Activated naive CD4-positive, alpha-beta T cell treated with anti-CD3 and anti-CD28 coated beads, Interleukin-2, amount 50 U/mL, for 72 hours (primary cell): Measurements from ENCODE around the gene TNS4. TPM values are rescaled to one million over a fixed set of nuclear protein-coding genes. Genes with fewer than 3 reads are reported as not detected.

Source experiments
- ATAC-seq, 2 donors: fragments of 150-1000 bp; cut with Tn5 transposase; 2 replicates each; pipeline ENCODE4 v1.10.0; 2021; ENCODE audit warnings: mild to moderate bottlenecking in 2 of 2, moderate library complexity in 2 of 2
- DNase-seq, 2 donors: peaks; one replicate each; pipeline ENCODE4 v3.0.0; 2021 to 2022; ENCODE audit warnings: low spot score in 2 of 2
- H3K27ac Mint-ChIP-seq, 2 donors: one replicate each; pipeline ENCODE4 v1.8.0; 2022; ENCODE audit warnings: mild to moderate bottlenecking in 2 of 2, mixed read lengths in 2 of 2
- H3K36me3 Mint-ChIP-seq, 2 donors: one replicate each; pipeline ENCODE4 v1.8.0; 2022; ENCODE audit warnings: mixed read lengths in 2 of 2
- H3K9me3 Mint-ChIP-seq, 2 donors: one replicate each; pipeline ENCODE4 v1.8.0; 2022; ENCODE audit warnings: mixed read lengths in 2 of 2
- total RNA-seq, 2 donors: library from RNA; stranded (reverse); gene quantifications; one replicate each; pipeline ENCODE4 v1.2.3, GENCODE V29; 2022

The TNS4 gene
- total RNA-seq, 2 donors from 2014 or later, result 1.7 to 11.6 TPM

DNA sequence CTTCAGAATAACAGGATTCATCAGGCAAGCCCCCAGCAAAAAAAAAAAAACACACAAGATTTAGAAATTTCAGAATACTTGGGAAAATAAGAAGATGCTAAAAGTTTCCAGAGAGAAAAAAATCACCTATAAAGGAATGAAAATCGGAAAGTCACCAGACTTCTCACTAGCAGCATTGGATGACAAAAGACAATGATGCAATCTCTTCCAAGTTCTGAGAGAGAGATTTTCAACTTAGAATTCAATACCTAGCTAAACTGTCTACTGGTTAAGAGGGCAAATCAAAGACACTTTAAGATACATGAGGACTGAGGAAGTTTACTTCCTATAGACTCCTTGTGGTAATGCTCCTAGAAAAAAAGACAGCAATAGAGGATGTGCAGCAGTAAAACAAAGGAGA, 23.9 kb upstream of the TNS4 start:
- DNase-seq (no peak), ATAC-seq (no peak)
- peaks cover 12 to 27% of the 10 kb centered on the region in 2 donors for H3K9me3 Mint-ChIP-seq
- H3K27ac Mint-ChIP-seq, result no peak overlapping the region
- H3K36me3 Mint-ChIP-seq, result peaks cover 20 to 66% of the 10 kb centered on the region in 2 donors

DNA sequence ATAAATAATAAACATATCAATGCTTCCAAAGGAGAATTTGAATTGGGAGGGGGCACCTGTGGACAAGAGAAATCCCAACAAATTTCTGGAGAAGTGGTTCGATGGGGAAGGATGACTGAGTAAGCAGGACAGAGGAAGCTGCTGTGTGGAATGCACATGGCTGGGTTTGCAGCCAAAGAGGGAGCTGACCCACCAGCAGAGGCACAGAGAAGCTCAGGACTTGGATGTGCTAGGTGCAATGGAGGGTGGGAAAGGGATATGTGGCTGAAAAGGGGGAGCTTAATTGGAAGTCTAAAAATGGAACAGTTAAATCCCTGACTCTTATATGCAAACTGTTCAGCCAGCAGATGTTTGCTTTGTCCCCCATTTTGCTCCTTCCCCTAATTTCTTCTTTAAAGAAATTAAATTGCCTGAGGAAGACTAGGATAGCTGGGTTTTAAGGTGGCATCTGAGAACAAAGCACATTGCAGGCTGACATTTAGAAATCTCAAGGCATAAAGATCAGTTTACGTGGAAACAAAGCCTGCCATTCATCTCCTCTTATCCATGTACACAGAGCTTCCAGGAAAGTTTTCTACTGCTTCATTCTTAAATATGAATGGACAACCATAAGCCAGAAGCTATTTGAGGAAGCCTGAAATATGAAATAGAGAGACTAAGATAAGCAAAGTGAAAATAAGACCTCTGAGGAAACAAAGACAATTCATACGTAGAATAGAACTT, 23.0 kb upstream of the TNS4 start:
- Mint-ChIP-seq H3K36me3 (peaks cover 20 to 75% of the 10 kb centered on the region in 2 donors), H3K27ac (no peak overlapping the region)
- DNase-seq, result no peak

DNA sequence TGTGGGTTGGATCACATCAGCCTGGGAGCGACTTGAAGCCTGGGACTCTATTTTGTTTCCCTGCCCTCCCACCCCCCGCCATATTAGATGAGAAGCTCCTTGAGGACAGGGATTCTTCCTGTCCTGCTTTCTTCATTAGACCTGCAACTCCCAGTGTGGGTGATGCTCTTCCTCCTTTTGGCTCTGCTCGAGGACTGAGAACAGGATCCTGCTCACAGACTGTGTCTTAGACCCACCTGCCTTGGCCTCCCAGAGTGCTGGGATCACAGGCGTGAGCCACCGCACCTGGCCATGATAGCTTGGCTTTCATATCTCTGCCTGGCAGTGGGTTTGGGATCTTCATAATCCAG, 21.5 kb upstream of the TNS4 start:
- Mint-ChIP-seq H3K27ac (no peak overlapping the region), H3K36me3 (peaks cover 20 to 89% of the 10 kb centered on the region in 2 donors), H3K9me3 (peaks cover 12 to 27% of the 10 kb centered on the region in 2 donors)
- DNase-seq (peak in 1 of 2 donors; percentile 3), ATAC-seq (no peak)

More for the DNA sequence above, 23.0 kb upstream of the TNS4 start:
- ATAC-seq, result no peak
- peaks cover 12 to 27% of the 10 kb centered on the region in 2 donors for H3K9me3 Mint-ChIP-seq

- Mint-ChIP-seq H3K9me3 (peaks cover 12 to 28% of the 10 kb centered on the region in 2 donors), H3K27ac (no peak overlapping the region), H3K36me3 (peaks cover 20 to 94% of the 10 kb centered on the region in 2 donors)
- no peak for ATAC-seq
- peak in 1 of 2 donors; percentile 11 for DNase-seq
Measured at GRCh38 chr17:40522250-40522960, 21.0 kb upstream of the TNS4 start.

GRCh38 chr17:40520991-40521453, 19.6 kb upstream of the TNS4 start:
- DNase-seq (peak in 1 of 2 donors; percentile 51), ATAC-seq (no peak)
- Mint-ChIP-seq H3K27ac (no peak overlapping the region), H3K36me3 (peaks cover 19 to 86% of the 10 kb centered on the region in 2 donors), H3K9me3 (peaks cover 12 to 32% of the 10 kb centered on the region in 2 donors)

DNA sequence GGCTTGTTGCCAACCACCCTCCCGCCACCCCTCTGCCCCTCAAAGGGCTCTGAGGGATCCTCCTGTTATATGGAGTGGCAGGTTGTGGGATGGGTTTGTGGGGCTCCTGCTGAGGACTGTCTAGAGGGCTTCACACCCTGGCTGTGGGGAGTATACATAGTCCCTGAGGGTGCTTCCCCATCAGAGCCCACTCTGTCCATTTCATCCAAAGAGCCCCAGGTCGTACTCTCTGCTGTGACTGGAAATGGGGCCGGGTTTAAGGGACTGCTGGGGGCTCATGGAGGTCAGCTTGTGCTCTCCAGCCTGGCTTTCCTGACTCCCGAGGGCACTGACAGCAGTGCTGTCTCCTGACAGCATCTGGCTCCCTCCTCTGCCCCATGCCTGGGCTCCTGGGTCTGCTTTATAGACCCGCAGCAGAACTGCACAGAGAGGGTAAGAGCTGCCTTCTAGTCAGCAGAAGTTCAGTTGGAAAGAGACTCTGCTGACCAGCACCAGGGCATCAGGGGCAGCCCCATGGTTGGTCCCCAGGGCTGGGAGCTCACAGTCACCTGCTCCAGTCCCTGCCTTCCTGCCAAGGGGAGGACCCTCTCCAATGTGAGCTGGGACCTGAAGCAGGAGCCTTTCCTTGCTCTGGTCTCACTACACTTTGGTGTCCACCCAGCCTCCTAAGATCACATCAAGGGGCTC, 17.8 kb upstream of the TNS4 start:
- H3K9me3 Mint-ChIP-seq, result peaks cover 4 to 21% of the 10 kb centered on the region in 2 donors
- peak overlapping the region in 1 of 2 donors; percentile 38 for H3K27ac Mint-ChIP-seq
- ATAC-seq (no peak), DNase-seq (peak in 1 of 2 donors; percentile 51)
- H3K36me3 Mint-ChIP-seq, result peaks cover 3 to 74% of the 10 kb centered on the region in 2 donors

GRCh38 chr17:40518401-40519088, 17.1 kb upstream of the TNS4 start:
- Mint-ChIP-seq H3K27ac (peak overlapping the region in 1 of 2 donors; percentile 38), H3K36me3 (peaks cover 0 to 73% of the 10 kb centered on the region in 2 donors), H3K9me3 (peaks cover 4 to 22% of the 10 kb centered on the region in 2 donors)
- ATAC-seq, result no peak
- DNase-seq, result peak in 1 of 2 donors; percentile 52

DNA sequence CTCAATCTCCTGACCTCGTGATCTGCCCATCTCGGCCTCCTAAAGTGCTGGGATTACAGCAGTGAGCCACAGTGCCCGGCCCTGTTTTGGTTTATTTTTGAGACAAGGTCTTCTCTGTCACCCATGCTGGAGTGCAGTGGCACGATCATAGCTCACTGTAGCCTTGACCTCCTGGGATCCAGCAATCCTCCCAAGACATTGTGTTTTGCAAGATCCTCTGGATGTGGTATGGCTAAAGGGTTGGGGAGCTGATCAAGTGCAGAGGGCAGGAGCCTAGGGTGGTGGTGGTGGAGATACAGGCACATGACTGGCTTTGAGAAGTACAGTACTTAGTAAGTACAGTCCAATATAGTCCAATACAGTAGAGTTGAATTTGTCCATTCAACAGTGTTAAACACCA, 16.6 kb upstream of the TNS4 start:
- DNase-seq (peak in 1 of 2 donors; percentile 42), ATAC-seq (no peak)
- no peak overlapping the region for H3K27ac Mint-ChIP-seq
- H3K36me3 Mint-ChIP-seq, result peaks cover 0 to 68% of the 10 kb centered on the region in 2 donors
- H3K9me3 Mint-ChIP-seq, result peaks cover 0 to 17% of the 10 kb centered on the region in 2 donors

DNA sequence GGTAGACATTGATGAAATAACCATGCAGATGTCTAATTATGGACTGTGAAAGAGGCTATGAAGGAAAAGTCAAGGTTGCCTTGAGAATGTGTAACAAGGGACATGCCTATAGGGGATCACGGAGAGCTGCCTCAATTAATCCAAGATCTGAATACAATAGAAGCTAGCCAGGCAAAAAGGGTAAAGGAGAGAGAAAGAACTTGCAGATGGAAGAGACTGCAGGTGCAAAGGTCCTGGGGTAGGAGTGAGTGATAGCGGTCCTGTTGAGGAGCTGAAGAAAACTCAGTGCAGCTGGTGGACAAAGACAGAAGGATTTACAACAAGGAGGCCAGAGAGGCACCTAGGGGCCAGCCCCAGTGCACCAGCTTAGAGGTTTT, 15.9 kb upstream of the TNS4 start:
- DNase-seq (no peak), ATAC-seq (no peak)
- peak overlapping the region; percentile 39 to 92 for H3K27ac Mint-ChIP-seq
- peaks cover 0 to 61% of the 10 kb centered on the region in 2 donors for H3K36me3 Mint-ChIP-seq
- peaks cover 0 to 17% of the 10 kb centered on the region in 2 donors for H3K9me3 Mint-ChIP-seq

- Mint-ChIP-seq H3K27ac (peak overlapping the region; percentile 39 to 92), H3K36me3 (peaks cover 0 to 55% of the 10 kb centered on the region in 2 donors), H3K9me3 (peaks cover 0 to 17% of the 10 kb centered on the region in 2 donors)
- DNase-seq (peak; percentile 51 to 69), ATAC-seq (peak; percentile 82 to 88)
Measured at GRCh38 chr17:40516581-40517285, 15.3 kb upstream of the TNS4 start.

DNA sequence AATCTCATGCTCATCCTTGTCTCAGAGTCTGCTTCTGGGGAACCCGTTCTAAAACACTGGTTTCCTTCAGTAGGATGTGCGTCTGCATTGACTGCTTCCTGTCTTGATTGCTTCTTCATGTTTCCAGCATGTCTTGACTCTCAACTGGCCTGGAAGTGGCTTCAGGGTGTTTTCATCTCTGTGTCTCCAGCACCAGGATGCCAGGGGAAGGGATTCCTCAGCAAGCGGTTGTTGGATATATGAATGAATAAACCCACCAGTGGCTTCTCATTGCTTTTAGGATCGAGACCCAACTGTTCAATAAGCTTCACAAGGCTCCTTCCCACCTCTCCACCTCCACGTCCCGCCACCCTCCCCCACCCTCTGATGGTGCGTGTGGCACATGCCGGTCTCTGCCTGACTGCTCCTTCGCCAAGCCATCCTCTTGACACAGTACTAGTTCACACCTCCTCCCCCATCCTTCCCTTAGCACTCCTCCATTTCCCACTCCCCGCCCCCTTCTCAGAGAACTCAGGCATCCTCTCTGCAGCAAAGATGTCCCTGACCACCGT, 14.1 kb upstream of the TNS4 start:
- H3K36me3 Mint-ChIP-seq, result peaks cover 0 to 46% of the 10 kb centered on the region in 2 donors
- DNase-seq (no peak), ATAC-seq (peak; percentile 23 to 67)
- H3K9me3 Mint-ChIP-seq, result peaks cover 0 to 17% of the 10 kb centered on the region in 2 donors
- peak overlapping the region in 1 of 2 donors; percentile 82 for H3K27ac Mint-ChIP-seq

DNA sequence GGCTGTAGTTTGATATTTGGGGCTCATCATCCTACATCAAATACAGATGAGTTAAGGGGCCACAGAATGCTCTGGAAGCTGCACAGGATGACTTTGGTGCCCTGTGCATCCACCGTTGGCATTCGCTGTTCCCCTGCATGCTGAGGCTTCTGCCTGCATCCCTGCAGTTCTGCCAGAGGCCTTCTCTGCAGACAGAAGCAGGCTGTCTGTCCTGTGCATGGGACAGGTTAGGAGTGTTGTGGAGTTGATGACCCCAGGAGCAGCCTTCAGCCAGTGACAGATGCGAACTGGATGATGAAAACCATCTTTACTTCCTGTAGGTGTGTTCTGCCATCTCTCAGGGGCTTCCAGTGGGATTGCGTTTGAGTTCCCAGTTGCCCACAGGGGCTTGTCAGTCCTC, 13.6 kb upstream of the TNS4 start:
- Mint-ChIP-seq H3K27ac (no peak overlapping the region), H3K36me3 (peaks cover 0 to 43% of the 10 kb centered on the region in 2 donors), H3K9me3 (peaks cover 0 to 17% of the 10 kb centered on the region in 2 donors)
- ATAC-seq (no peak), DNase-seq (no peak)

GRCh38 chr17:40514013-40514875, 12.8 kb upstream of the TNS4 start:
- ATAC-seq (no peak), DNase-seq (no peak)
- Mint-ChIP-seq H3K9me3 (peaks cover 0 to 17% of the 10 kb centered on the region in 2 donors), H3K36me3 (peaks cover 0 to 35% of the 10 kb centered on the region in 2 donors), H3K27ac (no peak overlapping the region)

- no peak for ATAC-seq
- Mint-ChIP-seq H3K36me3 (peaks cover 0 to 12% of the 10 kb centered on the region in 2 donors), H3K9me3 (peaks cover 0 to 12% of the 10 kb centered on the region in 2 donors), H3K27ac (no peak overlapping the region)
- DNase-seq, result no peak
Measured at GRCh38 chr17:40511667-40512220, 10.3 kb upstream of the TNS4 start.
